HL-60/S4 treated with phorbol 12-myristate 13-acetate at 8.2 ng/mL for 4 days and 3 days (cell line): Measurements from ENCODE around the gene PRKCA.

Source experiments
- in situ Hi-C: fragments of 300-500 bp; cut with MboI; formaldehyde crosslinking; loops from 2 replicates; pipeline ENCODE4 v1.15.0; 2022; ENCODE audit warnings: low sequenced_read_pairs

PRKCA gene

DNA sequence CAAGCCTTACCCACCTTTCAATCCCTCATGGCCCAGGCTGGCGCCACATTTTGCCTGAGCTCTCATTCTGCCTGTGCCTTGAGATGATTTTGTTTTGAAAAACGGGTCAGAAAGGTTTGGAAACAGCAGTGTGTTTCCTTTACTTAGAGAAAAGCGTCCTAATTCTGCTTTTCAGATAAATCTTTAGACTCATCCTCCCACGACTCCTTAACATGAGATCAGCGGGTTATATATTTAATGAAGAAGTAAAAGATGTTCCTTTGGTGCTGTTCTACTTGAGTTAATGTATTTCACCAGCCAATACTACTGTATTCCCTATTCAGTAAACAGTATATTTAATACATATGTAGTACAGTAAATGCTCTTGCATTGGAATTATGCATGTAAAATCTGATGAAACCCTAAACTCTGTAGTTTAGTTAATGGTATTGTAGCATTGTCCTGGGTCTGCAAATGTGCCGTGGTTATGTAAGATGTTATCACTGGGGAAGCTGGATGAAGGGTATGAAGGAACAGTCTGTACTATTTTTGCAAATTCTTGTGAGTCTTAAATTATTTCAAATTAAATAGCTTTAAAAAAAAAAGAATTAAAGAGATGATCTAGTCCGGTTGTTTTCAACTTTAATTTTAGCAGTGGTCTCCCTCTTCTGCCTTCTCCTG lies 333.1 kb downstream of the PRKCA start:
- in situ Hi-C loops, result no loop called here

GRCh38 chr17:66636111-66636510 lies 333.7 kb downstream of the PRKCA start:
- in situ Hi-C loops, result no loop called here

- in situ Hi-C loops, result no loop called here
These were observed 335.1 kb downstream of the PRKCA start for GRCh38 chr17:66637491-66637890.

DNA sequence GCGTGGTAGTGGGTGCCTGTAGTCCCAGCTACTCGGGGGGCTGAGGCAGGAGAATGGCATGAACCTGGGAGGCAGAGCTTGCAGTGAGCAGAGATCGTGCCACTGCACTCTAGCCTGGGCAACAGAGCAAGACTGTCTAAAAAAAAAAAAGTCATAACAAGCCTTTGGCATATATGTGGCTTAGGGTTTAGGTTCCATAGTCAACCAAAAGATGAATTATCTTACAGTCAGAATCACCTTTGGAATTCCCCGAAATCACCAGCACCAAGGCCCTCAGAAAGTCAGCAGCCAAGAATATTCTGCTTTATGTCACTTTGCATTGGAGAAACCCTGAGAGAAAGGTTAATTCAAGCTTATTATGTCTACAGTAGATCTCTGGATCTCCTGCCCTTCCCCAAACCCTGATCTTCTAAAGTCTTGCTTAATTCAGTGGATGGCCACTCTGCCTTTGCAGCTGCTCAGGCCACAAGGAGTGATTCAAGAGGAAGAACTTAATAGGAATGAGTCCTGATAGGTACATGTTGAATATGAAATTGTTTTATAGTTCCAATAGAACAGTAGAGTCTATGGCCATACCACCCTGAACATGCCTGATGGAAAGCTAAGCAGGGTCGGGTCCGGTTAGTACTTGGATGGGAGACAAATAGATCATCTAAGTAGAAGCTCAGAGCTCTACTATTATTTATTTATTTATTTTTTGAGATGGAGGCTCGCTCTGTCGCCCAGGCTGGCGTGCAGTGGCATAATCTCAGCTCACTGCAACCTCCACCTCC lies 336.5 kb downstream of the PRKCA start:
- in situ Hi-C loops, result no loop called here

DNA sequence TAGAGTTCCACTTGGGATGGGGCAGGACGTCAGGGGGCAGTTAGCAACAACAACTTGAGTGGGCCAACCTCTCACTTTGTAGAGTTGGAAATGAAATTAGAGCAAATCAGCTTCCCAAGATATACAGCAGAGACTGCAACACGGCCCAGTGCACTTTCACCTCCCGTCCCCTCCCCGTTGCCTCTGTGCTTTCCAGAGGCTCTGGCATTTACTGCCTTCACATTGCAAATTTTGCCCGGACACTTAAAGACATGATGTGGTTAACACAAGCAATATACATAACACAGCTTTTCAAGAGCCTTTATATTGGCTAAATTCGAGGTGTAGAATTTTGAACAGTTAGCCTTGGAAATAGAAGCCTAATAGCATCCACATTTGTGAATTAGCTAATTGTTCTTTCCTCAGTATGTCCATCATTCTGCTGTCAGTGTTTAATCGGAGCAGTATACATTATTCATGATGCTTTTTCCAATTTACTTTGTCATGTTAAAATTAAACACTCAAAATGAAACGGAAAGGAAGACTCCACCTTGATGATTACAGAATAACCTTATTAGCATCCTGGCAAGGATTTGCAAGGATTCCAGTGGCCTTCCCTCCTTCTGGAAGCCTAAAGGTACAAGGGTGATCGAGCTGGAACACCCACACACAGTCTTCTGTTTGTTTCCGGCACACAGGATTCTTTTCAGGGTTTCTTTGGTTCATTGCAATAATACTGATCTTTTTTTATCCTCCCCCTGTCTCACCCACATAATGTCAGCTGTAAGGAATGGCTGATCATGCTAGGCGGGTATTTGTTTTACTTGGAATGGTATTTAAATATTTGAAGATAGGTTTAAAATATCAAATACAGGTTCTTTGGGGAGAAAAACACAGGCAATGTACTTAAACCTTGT lies 341.6 kb downstream of the PRKCA start:
- in situ Hi-C loops, result no loop called here

DNA sequence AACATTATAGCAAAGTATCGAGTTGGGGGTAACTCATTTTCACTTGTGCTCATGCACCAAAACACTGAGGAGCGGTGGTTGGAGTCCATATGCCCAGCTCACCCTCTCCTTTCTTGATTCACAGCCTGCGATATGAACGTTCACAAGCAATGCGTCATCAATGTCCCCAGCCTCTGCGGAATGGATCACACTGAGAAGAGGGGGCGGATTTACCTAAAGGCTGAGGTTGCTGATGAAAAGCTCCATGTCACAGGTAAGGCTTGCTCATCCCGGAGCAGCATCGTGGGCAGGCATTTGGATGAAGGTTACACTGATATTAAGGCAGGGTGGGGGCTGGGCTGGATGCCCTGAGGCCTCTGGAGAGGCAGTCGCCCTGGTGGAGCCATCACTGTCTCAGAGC lies 342.8 kb downstream of the PRKCA start:
- in situ Hi-C loops, result no loop called here

DNA sequence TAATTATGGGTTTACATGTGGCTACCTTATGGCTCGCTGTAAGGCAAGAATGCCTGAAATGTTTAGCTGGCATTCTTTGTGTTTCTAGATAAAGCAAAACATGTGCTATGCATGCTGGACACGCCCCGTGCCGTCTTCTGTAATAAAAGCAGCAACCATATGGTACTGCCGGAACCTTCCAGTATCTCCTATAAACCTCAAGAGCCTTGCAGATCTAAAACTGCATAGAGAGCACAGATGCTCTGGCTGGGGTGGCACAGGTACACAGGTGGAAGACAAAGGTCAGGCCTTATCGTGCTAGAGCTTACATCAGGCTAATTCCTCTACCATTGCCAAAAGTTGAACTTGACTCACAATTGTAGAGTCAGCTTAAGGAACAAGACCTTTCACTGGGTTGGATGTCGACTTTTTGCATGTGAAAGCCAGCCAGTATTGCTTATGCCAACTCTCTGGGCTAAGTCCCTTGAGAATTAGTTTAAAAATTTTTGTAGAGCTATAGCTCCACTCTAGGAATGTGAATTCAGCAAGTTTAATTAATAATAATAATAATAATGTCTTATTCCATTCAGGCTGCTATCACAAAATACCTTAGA lies 345.1 kb downstream of the PRKCA start:
- in situ Hi-C loops, result no loop called here

DNA sequence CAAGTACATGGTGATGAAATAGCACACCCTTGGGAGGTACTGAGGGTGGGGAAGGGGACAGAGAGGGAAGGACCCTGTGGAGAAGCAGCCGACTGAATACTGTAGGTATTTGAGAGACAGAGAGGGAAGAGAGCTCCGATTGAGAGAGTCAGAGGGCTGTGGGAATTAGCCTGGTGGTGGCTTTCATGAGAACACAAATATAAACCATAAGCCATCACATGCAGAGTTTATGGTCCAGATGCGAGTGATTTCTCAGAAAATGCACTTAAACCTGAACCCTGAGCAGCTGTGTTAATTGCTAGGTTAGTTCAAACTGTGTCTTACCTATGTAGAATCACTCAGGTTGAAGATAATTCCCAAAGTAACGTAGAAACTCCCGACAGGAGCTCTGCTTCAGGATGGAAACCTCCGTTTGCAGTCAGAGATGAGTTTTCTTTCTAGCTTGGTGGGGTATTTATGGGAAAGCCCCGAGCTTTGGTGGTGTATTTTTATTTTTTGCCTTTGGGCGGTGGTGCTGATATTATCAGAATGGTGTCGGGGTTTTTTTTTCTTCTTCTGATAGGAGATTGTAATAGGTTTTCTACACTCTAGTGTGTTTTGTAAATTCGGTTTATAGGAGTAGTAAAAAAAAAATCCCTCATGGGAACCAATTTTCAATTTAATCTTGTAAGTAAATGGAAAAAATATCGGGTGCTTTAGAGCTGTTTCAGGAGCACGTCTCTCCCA lies 347.6 kb downstream of the PRKCA start:
- in situ Hi-C loops, result no loop called here

- in situ Hi-C loops, result no loop called here
These were observed 348.1 kb downstream of the PRKCA start for GRCh38 chr17:66650544-66650877.

- in situ Hi-C loops, result no loop called here
These were observed 350.6 kb downstream of the PRKCA start for GRCh38 chr17:66652840-66653507.

DNA sequence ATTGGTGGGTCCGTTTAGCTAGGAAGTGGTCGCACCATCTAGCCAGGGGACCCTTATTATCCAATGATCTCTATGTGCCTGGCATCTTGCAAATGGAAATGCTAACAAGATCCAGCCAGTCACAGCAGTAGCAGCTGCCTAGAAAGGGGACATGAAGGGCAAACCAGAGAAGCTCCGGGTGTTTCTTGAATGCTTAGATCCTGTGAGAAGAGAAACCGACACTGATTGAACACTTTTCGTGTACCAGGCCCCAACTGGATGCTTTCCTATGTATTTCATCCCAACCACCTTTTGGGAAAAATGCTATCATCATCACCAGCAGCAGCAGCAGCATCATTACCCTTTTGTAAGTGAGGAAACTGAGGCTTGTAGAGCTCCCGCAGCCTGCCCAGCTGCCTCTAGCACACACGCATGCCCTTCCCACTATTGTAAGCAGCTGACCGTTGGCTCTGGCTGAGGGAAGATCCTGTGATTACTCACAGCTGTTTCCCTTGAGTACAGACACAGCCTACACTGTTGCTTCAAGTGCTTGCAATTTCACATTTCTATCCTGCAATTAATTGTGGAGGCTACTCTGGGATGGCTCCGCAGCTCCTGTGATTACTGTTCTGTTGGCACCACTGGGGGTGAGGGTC lies 351.8 kb downstream of the PRKCA start:
- in situ Hi-C loops, result no loop called here

- in situ Hi-C loops, result no loop called here
These were observed 352.4 kb downstream of the PRKCA start for GRCh38 chr17:66654764-66655163.

DNA sequence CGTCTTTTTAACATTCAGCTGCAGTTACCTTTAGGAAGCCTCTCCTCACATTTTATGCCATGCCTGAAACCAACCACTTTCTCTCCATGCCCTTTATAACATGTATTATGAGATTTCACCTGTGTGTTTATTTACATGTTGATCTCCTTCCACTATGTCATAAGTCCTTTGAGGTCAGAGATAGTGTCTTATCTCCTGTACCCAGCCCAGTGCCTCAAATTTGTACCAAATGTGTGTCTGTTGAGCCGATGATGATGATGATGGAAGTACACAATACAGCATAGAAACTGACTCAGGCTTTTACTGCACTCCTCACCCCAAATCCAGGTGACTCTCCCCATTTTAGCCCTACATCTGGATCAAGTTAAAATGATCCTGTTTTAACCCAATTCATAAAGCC lies 353.0 kb downstream of the PRKCA start:
- in situ Hi-C loops, result no loop called here

DNA sequence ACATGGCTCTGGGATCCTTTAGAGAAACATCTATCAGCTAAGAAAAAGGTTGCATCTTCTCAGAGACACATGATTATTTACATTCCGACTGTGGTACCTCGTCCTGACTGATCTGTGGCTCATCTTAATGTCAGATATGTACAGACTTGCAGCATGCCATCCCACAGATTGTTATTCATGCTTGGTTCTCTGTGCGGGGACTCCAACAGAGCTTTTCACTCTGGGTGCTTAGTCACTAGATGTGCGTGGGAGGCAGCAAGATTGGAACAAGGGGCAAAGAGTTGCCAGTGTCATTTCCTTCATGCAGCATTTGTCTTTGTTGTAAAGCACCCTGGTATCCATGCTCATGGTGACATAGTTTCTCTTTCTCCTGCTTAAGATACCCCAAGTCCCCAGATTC lies 353.4 kb downstream of the PRKCA start:
- in situ Hi-C loops, result no loop called here

- in situ Hi-C loops, result no loop called here
These were observed 359.2 kb downstream of the PRKCA start for GRCh38 chr17:66661411-66662256.

DNA sequence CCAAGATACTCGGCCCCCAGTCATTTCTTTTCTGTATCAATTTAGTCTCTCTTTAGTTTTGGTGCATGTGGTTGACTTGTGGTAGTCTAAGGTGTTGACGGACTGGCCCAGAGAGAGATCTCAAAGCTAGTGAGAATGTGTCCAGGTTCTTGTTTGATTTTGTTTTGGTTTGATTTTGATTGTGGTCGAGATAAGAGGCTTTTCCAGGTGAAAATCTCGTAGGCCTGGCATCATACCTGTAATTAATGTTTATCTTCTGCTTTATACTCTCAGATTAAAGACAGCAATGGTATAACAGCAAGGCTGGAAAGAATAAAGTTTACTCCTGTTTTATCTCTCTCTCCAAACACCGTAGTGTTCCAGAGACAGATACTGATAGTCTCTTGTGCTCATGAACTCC lies 360.1 kb downstream of the PRKCA start:
- in situ Hi-C loops, result no loop called here

GRCh38 chr17:66663041-66663606 lies 360.7 kb downstream of the PRKCA start:
- in situ Hi-C loops, result no loop called here

DNA sequence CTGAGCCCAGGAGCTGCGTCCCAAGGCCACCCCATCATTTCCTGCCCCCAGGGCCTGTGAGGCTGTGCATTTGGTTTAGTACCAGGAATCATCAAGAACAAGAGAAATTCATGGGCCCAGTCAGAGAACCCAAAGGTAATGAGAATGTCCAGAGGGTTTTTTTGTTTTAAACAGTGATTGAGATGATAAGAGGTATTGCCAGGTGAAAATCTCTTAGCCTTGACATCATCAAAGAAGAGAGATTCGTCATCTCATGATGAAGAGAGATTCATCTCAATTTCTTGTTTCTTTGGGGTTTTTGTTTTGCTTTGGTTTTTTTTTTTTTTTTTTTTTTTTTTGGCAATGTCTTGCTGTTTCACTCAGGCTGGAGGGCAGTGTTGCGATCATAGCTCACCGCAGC lies 361.9 kb downstream of the PRKCA start:
- in situ Hi-C loops, result no loop called here
